ENCODE data around the gene TFB1M. TPM values are rescaled to one million over a fixed set of nuclear protein-coding genes. Genes with fewer than 3 reads are reported as not detected.
A peak's percentile ranks its signal among the peaks of the same experiment; 100 is the strongest.

TFB1M gene
- total RNA-seq, 6 experiments from 2014 or later = 12.3 to 18.9 (median 16.2) TPM

DNA sequence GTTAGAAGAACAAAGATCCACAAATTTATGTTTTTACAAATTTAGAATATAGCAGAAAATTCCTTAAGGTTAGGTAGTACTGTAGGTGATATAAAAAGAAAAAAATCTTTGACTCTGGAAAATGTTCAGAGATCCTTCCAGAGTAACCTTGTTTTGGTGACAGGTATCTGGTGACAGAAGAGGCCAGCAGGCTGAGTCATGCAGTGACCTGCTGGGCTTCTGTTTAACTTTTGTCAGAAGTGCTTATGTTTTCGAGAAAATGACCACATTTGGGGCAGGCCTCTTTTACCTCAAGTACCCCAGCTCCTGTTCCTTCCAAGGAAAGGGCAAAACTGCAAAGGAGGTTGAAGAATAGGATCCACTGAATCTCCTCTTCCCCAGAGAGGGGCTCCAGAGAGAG, 60.9 kb downstream of the TFB1M start:
- peak overlapping the region in 1 of 3 donors; percentile 29 for H3K27ac ChIP-seq
- 29% methylated on average over 1 of the region's 1 CpG for WGBS (ENCODE audit: insufficient coverage, low coverage, low lambda C conversion rate, missing lambda C conversion rate)
- peak in 1 of 4 donors; percentile 87 for ATAC-seq
- intact Hi-C loops (cut with DNase I) = no loop called here
- no peak for DNase-seq
- no peaks in the 10 kb centered on the region for H3K27me3 ChIP-seq
- H3K4me1 ChIP-seq = no peaks in the 10 kb centered on the region
- TF ChIP-seq CTCF (IDR thresholded peaks at IDR 0.05) (no peak), POLR2A (IDR thresholded peaks at IDR 0.05) (no peak)
- no peak overlapping the region for H3K4me3 ChIP-seq
- no peaks in the 10 kb centered on the region for H3K9me3 ChIP-seq
- H3K36me3 ChIP-seq = peaks cover 0 to 32% (median 14%) of the 10 kb centered on the region in 4 donors

DNA sequence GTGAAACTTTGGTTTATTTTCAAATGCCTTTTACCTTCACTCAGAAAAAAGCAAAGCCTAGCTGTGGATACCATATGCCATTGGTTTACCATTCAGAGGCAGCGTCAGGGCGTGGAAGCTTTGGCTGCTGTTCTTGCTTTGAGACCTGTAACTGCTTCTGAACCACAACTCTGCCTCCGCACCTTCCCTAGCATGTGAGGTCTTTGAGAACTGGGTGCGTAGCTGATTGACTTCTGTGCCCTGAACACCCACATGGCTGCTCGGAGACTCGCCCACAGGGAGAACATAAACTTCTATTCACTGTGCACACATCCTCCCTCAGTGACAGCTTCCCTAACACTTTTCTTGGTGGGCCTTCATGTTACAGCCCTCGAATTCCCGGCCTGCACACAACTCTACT, 61.7 kb downstream of the TFB1M start:
- Histone ChIP-seq H3K4me3 (no peak overlapping the region), H3K27me3 (no peaks in the 10 kb centered on the region), H3K9me3 (no peaks in the 10 kb centered on the region), H3K27ac (no peak overlapping the region), H3K4me1 (no peaks in the 10 kb centered on the region), H3K36me3 (peaks cover 0 to 24% (median 10%) of the 10 kb centered on the region in 4 donors)
- DNase-seq = no peak
- 94% methylated on average over 5 of the region's 8 CpGs for WGBS (ENCODE audit: insufficient coverage, low coverage, low lambda C conversion rate, missing lambda C conversion rate)
- TF ChIP-seq POLR2A (IDR thresholded peaks at IDR 0.05) (no peak), CTCF (IDR thresholded peaks at IDR 0.05) (no peak)
- intact Hi-C loops (cut with DNase I) = no loop called here
- ATAC-seq = no peak

- WGBS (ENCODE audit: insufficient coverage, low coverage, low lambda C conversion rate, missing lambda C conversion rate) = 85% methylated on average over 6 of the region's 10 CpGs
- DNase-seq = no peak
- TF ChIP-seq POLR2A (IDR thresholded peaks at IDR 0.05) (no peak), CTCF (IDR thresholded peaks at IDR 0.05) (no peak)
- Histone ChIP-seq H3K4me3 (no peak overlapping the region), H3K36me3 (peaks cover 0 to 12% (median 4%) of the 10 kb centered on the region in 4 donors), H3K4me1 (no peaks in the 10 kb centered on the region), H3K9me3 (no peaks in the 10 kb centered on the region), H3K27me3 (no peaks in the 10 kb centered on the region), H3K27ac (no peak overlapping the region)
- no peak for ATAC-seq
- intact Hi-C loops (cut with DNase I) = no loop called here
Measured at GRCh38 chr6:155250701-155251381, 63.4 kb downstream of the TFB1M start.

DNA sequence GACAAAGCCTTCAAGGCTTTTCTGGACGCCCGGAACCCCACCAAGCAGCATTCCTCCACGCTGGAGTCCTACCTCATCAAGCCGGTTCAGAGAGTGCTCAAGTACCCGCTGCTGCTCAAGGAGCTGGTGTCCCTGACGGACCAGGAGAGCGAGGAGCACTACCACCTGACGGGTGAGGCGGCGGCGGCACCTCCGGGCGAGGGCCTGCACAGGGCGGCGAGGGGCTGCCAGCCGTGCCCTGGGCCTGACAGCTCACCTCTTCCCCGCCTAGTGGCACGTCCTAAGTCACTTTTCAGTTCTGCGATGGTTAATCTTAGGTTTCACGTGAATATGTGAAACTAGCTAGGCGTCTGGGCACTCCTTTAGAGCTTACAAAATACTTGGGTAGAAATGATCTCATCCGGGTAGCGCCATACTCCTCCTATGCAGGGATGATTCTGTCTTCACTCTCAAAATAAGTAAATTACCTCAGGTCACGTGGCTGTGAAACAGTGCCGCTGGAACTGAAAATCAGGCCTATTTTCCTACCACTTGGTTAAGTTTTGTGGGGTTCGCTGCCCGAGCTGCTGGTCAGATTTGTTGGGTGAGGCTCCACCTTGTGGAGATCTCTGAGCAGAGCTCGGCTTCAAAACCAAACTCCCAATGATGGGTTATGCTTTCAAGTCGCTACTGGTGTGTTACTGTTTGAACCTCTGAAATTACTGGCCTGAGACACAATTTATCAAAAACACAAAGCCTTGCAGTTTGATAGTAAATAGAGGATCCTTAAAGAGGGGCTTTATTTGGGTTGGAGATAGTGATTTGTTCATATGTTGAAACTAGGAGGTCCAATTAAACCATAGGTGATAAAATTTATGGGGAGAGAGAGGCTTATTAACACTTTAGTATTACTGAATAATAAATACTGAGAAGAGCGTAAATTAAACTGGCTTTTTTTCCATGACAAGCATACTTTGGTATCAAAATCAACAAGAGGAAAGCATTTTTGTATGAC, 66.0 kb downstream of the TFB1M start:
- Histone ChIP-seq H3K4me1 (no peaks in the 10 kb centered on the region), H3K36me3 (peaks cover 0 to 4% (median under 1%) of the 10 kb centered on the region in 4 donors), H3K9me3 (no peaks in the 10 kb centered on the region), H3K27ac (no peak overlapping the region), H3K27me3 (no peaks in the 10 kb centered on the region), H3K4me3 (no peak overlapping the region)
- intact Hi-C loops (cut with DNase I) = no loop called here
- ATAC-seq (peak; percentile 49 to 58 (median 54)), DNase-seq (no peak)
- TF ChIP-seq POLR2A (IDR thresholded peaks at IDR 0.05) (no peak), CTCF (IDR thresholded peaks at IDR 0.05) (peak in 3 of 4 donors; percentile 41 to 53 (median 46))
- 80% methylated on average over 16 of the region's 30 CpGs for WGBS (ENCODE audit: insufficient coverage, low coverage, low lambda C conversion rate, missing lambda C conversion rate)

All from right lobe of liver (tissue), 6 donors.